Activated CD4-positive, alpha-beta T cell treated with anti-CD3 and anti-CD28 coated beads for 36 hours (primary cell): ENCODE measurements around the gene TRIP4. TPM values are rescaled to one million over a fixed set of nuclear protein-coding genes. Genes with fewer than 3 reads are reported as not detected.

Source experiments
- ATAC-seq: fragments of 200-7000 bp; cut with Tn5 transposase; one replicate; pipeline ENCODE4 v1.10.0; 2021; ENCODE audit warnings: mild to moderate bottlenecking, moderate library complexity
- CTCF ChIA-PET: fragments of 350-600 bp; sonication (Branson Sonifier 250); formaldehyde crosslinking; loops from one replicate; lab custom pipeline; 2021; ENCODE audit warnings: antibody characterized with exemption; lab: Charles Lee
- POLR2A ChIA-PET: fragments of 350-600 bp; sonication (Branson Sonifier 250); formaldehyde crosslinking; loops from one replicate; lab custom pipeline; 2021; ENCODE audit warnings: antibody characterized with exemption, inconsistent platforms; lab: Charles Lee
- DNase-seq: peaks from one replicate; pipeline ENCODE4 v3.0.0-alpha.2; 2020
- H3K27ac Mint-ChIP-seq: one replicate; pipeline ENCODE4 v1.8.0; 2021; ENCODE audit warnings: mixed read lengths
- H3K27me3 Mint-ChIP-seq: one replicate; pipeline ENCODE4 v1.8.0; 2021; ENCODE audit warnings: mixed read lengths
- H3K36me3 Mint-ChIP-seq: one replicate; pipeline ENCODE4 v1.8.0; 2021; ENCODE audit warnings: low read depth, mixed read lengths
- H3K4me1 Mint-ChIP-seq: one replicate; pipeline ENCODE4 v1.8.0; 2021; ENCODE audit warnings: mixed read lengths
- H3K4me3 Mint-ChIP-seq: one replicate; pipeline ENCODE4 v1.8.0; 2021; ENCODE audit warnings: mild to moderate bottlenecking, moderate library complexity, mixed read lengths
- H3K9me3 Mint-ChIP-seq: one replicate; pipeline ENCODE4 v1.8.0; 2021; ENCODE audit warnings: low read depth, mixed read lengths
- intact Hi-C, 2 experiments: fragments of 100-400 bp; cut with DNase I in 1 of 2; cut with micrococcal nuclease in 1 of 2; formaldehyde crosslinking; loops; one replicate each; pipeline versions ENCODE4 v1.14.2 to v1.15.1; 2022 to 2024; cut with DNase I, micrococcal nuclease
- total RNA-seq, 2 experiments: library from RNA; stranded (reverse); gene quantifications; one replicate each; pipeline ENCODE4 v1.2.3, GENCODE V29; 2021

The TRIP4 gene
- total RNA-seq, 2 experiments from 2014 or later: 13.1 to 19.6 TPM

DNA sequence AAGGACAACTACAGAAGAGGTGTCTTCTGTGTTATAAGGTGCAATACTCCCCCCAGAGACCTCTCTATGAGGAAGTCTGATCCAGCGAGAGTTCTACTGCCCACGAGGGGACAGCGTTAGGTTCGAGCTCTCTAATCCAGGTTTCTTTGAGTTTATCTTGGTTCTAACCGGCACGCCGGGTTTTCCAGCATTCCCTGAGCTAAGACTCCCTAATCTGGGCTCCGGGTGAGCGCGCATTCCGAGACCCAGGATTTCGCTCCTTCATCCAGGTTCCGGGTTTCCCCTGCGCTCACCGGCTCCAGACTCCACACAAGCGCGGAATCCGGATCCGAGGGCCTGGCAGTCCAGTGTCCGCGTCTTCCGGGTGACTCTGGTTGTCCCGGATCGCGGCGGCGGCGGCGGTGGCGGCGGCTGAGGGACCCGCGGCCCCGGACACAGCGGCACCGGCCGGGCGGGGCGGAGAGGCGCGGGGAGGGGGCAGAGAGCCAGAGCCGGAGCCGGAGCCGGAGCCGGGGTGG, 72.6 kb downstream of the TRIP4 start, which contains the start of gene ZNF609:
ZNF609 (plus strand) TSS at position 373 of the 518 bp plus-strand sequence. CDS start 38,842 bp downstream, outside the sequence.
- ChIA-PET POLR2A (interaction anchor here (1.0 to 2.0 kb wide), 3 partner anchors 16 to 238 kb away, joined by 3 to 8 read pairs (median 3); no protein-coding TSS in a partner anchor), CTCF (interaction anchor here (0.7 to 1.8 kb wide), 3 partner anchors 9 to 239 kb away, joined by 3 to 10 read pairs (median 9); no protein-coding TSS in a partner anchor)
- Mint-ChIP-seq H3K27me3 (no peaks in the 10 kb centered on the region), H3K9me3 (no peaks in the 10 kb centered on the region), H3K27ac (peak within 1 kb of the TSS; percentile 92), H3K4me1 (peaks cover 80% of the 10 kb centered on the region), H3K36me3 (peaks cover 10% of the 10 kb centered on the region), H3K4me3 (peak within 1 kb of the TSS; percentile 83)
- ATAC-seq: peak; percentile 54
- peak; percentile 94 for DNase-seq
- intact Hi-C loops: loop anchor here (1.0 to 5.0 kb wide), 10 partner anchors 16 to 953 kb away; partner anchors contain the start of genes PCLAF (in 1 of the 2), PPIB (in 1 of the 2) and TRIP4 (in 1 of the 2)

GRCh38 chr15:64460724-64461720, 73.4 kb downstream of the TRIP4 start:
- H3K4me1 Mint-ChIP-seq: peaks cover 78% of the 10 kb centered on the region
- DNase-seq (peak; percentile 55), ATAC-seq (peak; percentile 77)
- intact Hi-C loops: loop anchor here (1.0 to 5.0 kb wide), 10 partner anchors 17 to 954 kb away; partner anchors contain the start of genes PCLAF (in 1 of the 2), PPIB (in 1 of the 2) and TRIP4 (in 1 of the 2)
- no peaks in the 10 kb centered on the region for H3K27me3 Mint-ChIP-seq
- H3K9me3 Mint-ChIP-seq: no peaks in the 10 kb centered on the region
- CTCF ChIA-PET: interaction anchor here (1.1 to 1.8 kb wide), 2 partner anchors 8 to 17 kb away, joined by 9 to 10 read pairs; no protein-coding TSS in a partner anchor
- H3K36me3 Mint-ChIP-seq: peaks cover 14% of the 10 kb centered on the region
- POLR2A ChIA-PET: interaction anchor here (0.5 to 2.0 kb wide), 7 partner anchors 17 to 415 kb away, joined by 3 to 8 read pairs (median 4); partner anchors contain the start of genes DAPK2 and PCLAF
- H3K27ac Mint-ChIP-seq: peak overlapping the region; percentile 89
- H3K4me3 Mint-ChIP-seq: peak overlapping the region; percentile 83

DNA sequence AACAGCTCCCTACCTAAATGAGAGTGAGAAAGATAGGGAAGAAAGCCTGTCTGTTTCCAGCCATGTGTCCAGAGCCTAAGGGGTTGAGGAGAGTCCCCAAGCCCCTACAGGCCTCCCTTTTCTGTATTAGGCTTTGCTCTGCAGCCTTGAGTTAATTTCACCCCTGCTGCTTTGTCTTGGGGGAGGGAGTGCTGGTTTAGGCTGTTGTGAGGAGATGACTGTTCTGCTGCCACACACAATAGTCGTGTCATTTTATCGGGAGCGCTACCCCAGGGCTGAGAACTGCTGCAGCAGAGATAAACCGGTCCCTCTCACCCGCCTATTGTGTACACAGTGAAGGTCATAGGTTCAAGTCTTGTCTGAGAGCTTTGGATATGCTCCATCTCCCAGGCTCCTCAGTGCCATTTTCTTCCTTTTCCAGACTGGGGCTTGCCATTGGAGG, 74.1 kb downstream of the TRIP4 start:
- ChIA-PET CTCF (no interaction called here), POLR2A (interaction anchor here (0.5 to 1.2 kb wide), 5 partner anchors 17 to 415 kb away, joined by 3 to 5 read pairs (median 4); partner anchors contain the start of genes DAPK2 and PCLAF)
- H3K27me3 Mint-ChIP-seq: no peaks in the 10 kb centered on the region
- peak overlapping the region; percentile 89 for H3K27ac Mint-ChIP-seq
- peak overlapping the region; percentile 83 for H3K4me3 Mint-ChIP-seq
- peaks cover 78% of the 10 kb centered on the region for H3K4me1 Mint-ChIP-seq
- H3K9me3 Mint-ChIP-seq: no peaks in the 10 kb centered on the region
- intact Hi-C loops: loop anchor here (1.0 to 5.0 kb wide), 7 partner anchors 17 to 954 kb away; partner anchors contain the start of gene PCLAF (in 1 of the 2)
- ATAC-seq (peak; percentile 59), DNase-seq (peak; percentile 65)
- H3K36me3 Mint-ChIP-seq: peaks cover 15% of the 10 kb centered on the region

- ChIA-PET POLR2A (interaction anchor here (0.6 to 1.2 kb wide), 2 partner anchors 18 to 103 kb away, joined by 4 to 5 read pairs; no protein-coding TSS in a partner anchor), CTCF (no interaction called here)
- no peak for ATAC-seq
- Mint-ChIP-seq H3K27ac (peak overlapping the region; percentile 28), H3K4me1 (peaks cover 78% of the 10 kb centered on the region), H3K27me3 (no peaks in the 10 kb centered on the region), H3K4me3 (peak overlapping the region; percentile 83), H3K36me3 (peaks cover 20% of the 10 kb centered on the region), H3K9me3 (no peaks in the 10 kb centered on the region)
- intact Hi-C loops: loop anchor here (5.0 kb wide), 3 partner anchors 50 to 955 kb away; partner anchors contain the start of gene PCLAF (in 1 of the 2)
- DNase-seq: no peak
These were observed 74.9 kb downstream of the TRIP4 start for GRCh38 chr15:64462492-64462891.

DNA sequence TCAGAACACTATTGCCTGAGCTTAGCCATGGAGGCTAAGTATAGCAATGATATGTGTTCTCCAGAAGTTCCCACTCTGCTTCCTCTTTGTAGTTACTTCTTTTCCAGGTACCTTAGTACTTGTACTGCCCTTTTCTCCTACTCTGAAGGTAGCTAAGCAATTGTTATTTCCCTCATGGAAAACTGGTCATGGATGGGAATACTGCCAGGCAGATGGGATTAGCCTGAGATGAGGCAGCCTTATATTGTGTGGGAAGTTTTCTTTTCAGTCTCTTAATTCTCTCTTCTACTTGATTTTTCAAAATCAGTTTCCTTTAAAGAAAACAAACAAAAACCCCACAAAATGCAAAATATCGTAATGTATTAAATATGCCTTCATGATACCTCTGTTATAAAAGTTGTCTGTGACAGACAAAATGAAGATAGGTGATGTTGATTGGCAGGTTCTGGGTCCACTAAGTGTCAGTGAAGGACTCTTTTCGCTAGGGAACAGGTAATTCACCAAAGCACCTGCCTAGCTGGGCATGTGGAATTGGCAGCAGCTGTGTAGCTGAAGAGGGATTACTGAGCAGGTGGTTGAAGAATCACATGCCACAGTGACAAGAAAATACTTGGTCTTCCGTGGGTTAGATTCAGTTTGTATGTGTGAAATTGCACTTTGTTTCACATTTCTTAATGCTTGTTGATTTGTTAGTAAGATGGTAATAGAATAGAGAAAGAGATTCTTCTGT, 76.8 kb downstream of the TRIP4 start:
- POLR2A ChIA-PET: interaction anchor here (0.6 kb wide), 1 partner anchor 69 kb away, joined by 3 read pairs; no protein-coding TSS in a partner anchor
- Mint-ChIP-seq H3K27ac (peak overlapping the region; percentile 49), H3K4me1 (peaks cover 77% of the 10 kb centered on the region), H3K9me3 (no peaks in the 10 kb centered on the region), H3K36me3 (peaks cover 30% of the 10 kb centered on the region), H3K27me3 (no peaks in the 10 kb centered on the region), H3K4me3 (no peak overlapping the region)
- ATAC-seq (no peak), DNase-seq (no peak)
- intact Hi-C loops: loop anchor here (5.0 kb wide), 4 partner anchors 48 to 957 kb away; partner anchors contain the start of gene PCLAF (in 1 of the 2)
- CTCF ChIA-PET: interaction anchor here (1.1 kb wide), 1 partner anchor 13 kb away, joined by 3 read pairs; no protein-coding TSS in a partner anchor

- ATAC-seq: peak; percentile 44
- Mint-ChIP-seq H3K4me1 (peaks cover 66% of the 10 kb centered on the region), H3K9me3 (no peaks in the 10 kb centered on the region), H3K36me3 (peaks cover 45% of the 10 kb centered on the region), H3K27me3 (no peaks in the 10 kb centered on the region), H3K27ac (peak overlapping the region; percentile 63), H3K4me3 (no peak overlapping the region)
- ChIA-PET POLR2A (no interaction called here), CTCF (interaction anchor here (0.9 to 1.1 kb wide), 3 partner anchors 23 to 187 kb away, joined by 3 to 4 read pairs (median 3); no protein-coding TSS in a partner anchor)
- DNase-seq: no peak
- intact Hi-C loops: loop anchor here in 1 of 2 experiments (5.0 kb wide), 1 partner anchor 186 kb away; no protein-coding TSS in a partner anchor
These were observed 78.9 kb downstream of the TRIP4 start for GRCh38 chr15:64466408-64467141.

- CTCF ChIA-PET: interaction anchor here (0.7 to 0.8 kb wide), 2 partner anchors 23 to 166 kb away, joined by 3 read pairs; no protein-coding TSS in a partner anchor
- Mint-ChIP-seq H3K27ac (no peak overlapping the region), H3K4me3 (no peak overlapping the region), H3K4me1 (peaks cover 33% of the 10 kb centered on the region), H3K9me3 (no peaks in the 10 kb centered on the region), H3K27me3 (no peaks in the 10 kb centered on the region), H3K36me3 (peaks cover 36% of the 10 kb centered on the region)
- no peak for DNase-seq
- ATAC-seq: no peak
- intact Hi-C loops: no loop called here
- POLR2A ChIA-PET: interaction anchor here (0.8 kb wide), 1 partner anchor 62 kb away, joined by 3 read pairs; no protein-coding TSS in a partner anchor
These were observed 84.5 kb downstream of the TRIP4 start for GRCh38 chr15:64472161-64472560.

GRCh38 chr15:64474846-64475245, 87.2 kb downstream of the TRIP4 start:
- ChIA-PET POLR2A (no interaction called here), CTCF (no interaction called here)
- Mint-ChIP-seq H3K36me3 (peaks cover 21% of the 10 kb centered on the region), H3K27ac (no peak overlapping the region), H3K27me3 (no peaks in the 10 kb centered on the region), H3K4me1 (peaks cover 24% of the 10 kb centered on the region), H3K9me3 (no peaks in the 10 kb centered on the region), H3K4me3 (no peak overlapping the region)
- ATAC-seq (no peak), DNase-seq (no peak)
- intact Hi-C loops: no loop called here

- peaks cover 17% of the 10 kb centered on the region for H3K36me3 Mint-ChIP-seq
- ATAC-seq (peak; percentile 63), DNase-seq (no peak)
- ChIA-PET POLR2A (interaction anchor here (0.6 to 0.8 kb wide), 2 partner anchors 17 to 33 kb away, joined by 3 to 4 read pairs; no protein-coding TSS in a partner anchor), CTCF (interaction anchor here (1.1 kb wide), 1 partner anchor 13 kb away, joined by 3 read pairs; no protein-coding TSS in a partner anchor)
- H3K27ac Mint-ChIP-seq: peak overlapping the region; percentile 51
- H3K9me3 Mint-ChIP-seq: no peaks in the 10 kb centered on the region
- H3K27me3 Mint-ChIP-seq: no peaks in the 10 kb centered on the region
- intact Hi-C loops: no loop called here
- H3K4me3 Mint-ChIP-seq: no peak overlapping the region
- peaks cover 28% of the 10 kb centered on the region for H3K4me1 Mint-ChIP-seq
These were observed 88.9 kb downstream of the TRIP4 start for GRCh38 chr15:64476550-64476949.
